HG02840 (cell line): ENCODE measurements around the gene HIPK4.
"Not testable (repeated sequence)": the region's sequence is repeated elsewhere in the genome, so short reads cannot be mapped to it uniquely, and the experiment has no call there.

ENCODE experiments used
- ATAC-seq: cut with Tn5 transposase; IDR thresholded peaks from one replicate; pipeline ENCODE4 v1.9.1; 2021; ENCODE audit warnings: mild to moderate bottlenecking, moderate library complexity, moderate number of reproducible peaks; ENCODE audit not compliant: unreplicated experiment, low FRiP score

HIPK4 gene

GRCh38 chr19:40342644-40343311 is 47.2 kb downstream of the HIPK4 start:
- ATAC-seq = no peak

GRCh38 chr19:40341601-40342482 is 48.1 kb downstream of the HIPK4 start:
- no peak for ATAC-seq

DNA sequence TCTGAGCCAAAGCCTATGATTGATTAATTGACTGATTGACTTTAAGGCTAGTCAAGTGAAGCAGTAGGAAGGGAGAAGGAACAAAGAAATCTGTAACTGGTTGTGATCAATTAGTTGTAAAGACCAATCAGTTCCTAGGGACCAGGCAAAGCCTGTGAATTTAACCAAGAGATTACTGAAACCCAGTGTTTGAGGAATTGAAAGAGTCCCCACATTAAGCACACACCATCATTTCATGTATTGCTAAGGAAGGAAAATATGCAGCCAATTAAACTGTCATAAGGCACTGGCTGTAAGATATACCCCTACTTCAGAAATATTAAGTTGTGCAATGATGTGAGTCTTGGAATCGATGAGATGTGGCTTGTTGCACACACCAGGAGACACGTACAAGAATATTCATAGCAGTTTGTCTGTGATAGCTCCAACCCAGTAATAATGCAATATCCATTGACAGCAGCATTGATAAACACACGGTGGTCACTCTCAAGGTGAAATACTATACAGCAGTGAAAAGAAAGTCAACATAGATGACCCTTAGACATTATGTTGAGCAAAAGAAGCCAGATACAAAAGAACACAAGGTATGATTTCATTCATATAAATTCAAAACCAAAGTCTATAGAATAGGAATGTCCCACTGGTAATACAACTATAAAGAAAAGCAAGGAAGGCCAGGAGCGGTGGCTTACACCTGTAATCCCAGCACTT is 50.8 kb downstream of the HIPK4 start:
- ATAC-seq = no peak

DNA sequence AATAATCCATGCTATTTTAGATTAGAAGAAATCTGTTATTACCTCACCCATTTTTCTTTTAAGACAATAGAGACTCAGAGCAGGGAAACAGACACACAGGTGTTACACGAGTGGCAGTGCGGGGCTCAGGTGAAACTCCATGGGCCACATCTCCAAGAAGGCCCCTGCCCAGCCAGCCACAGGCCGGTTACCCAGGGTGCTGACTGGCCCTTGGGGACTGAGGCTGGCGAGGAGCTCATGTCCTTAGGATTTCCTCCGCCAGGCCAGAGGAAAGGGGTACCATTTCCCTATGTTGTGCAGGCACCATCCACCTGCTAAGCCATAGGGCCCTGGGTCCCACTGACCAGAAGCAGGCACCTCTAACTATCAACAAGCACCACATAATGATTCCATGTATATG is 52.4 kb downstream of the HIPK4 start:
- ATAC-seq = no peak

GRCh38 chr19:40337107-40337506 is 52.9 kb downstream of the HIPK4 start:
- no peak for ATAC-seq

DNA sequence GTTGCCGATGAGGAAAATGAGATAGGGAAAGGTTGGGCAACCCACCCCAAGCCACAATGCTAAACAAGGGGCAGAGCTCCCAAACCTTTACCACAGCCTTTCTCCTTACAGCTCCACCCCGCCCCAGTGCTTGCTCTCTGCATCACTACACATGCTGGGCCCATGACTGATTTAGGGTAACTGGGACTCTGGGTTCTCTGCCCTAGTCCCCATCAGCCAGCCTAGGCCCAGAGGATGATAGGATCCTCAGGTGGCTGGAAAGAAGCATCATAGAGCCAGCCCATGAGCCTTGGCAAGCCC is 53.4 kb downstream of the HIPK4 start:
- ATAC-seq = no peak

- no peak for ATAC-seq
Measured at GRCh38 chr19:40335855-40336600, 54.0 kb downstream of the HIPK4 start.

DNA sequence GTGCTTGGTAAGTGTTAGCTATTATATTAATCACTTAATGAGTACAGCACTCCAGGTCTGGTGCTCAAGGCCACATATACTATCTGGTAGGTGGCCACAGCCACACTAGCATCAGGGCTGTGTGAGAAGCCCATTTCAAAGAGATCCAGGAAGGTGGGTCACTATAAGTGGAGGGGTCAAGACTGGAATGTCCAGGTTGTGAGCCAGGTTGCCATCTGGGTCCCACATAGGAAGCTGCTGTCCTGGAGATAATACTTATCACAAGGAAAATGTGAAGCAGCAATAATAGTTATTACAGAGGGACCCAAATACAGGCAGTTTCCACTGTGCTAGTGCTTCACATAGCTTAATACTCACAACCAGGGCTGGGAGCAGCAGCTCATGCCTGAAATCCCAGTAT is 54.9 kb downstream of the HIPK4 start:
- ATAC-seq = no peak

GRCh38 chr19:40333083-40333482 is 56.9 kb downstream of the HIPK4 start:
- not testable (repeated sequence) for ATAC-seq

- no peak for ATAC-seq
Measured at GRCh38 chr19:40332669-40333068, 57.3 kb downstream of the HIPK4 start.

GRCh38 chr19:40331052-40331451 is 58.9 kb downstream of the HIPK4 start:
- no peak for ATAC-seq
